Kasumi-1 (cell line): ENCODE measurements around the gene HLCS.
"Not testable (repeated sequence)": the region's sequence is repeated elsewhere in the genome, so short reads cannot be mapped to it uniquely, and the experiment has no call there.

Experiments used
- DNase-seq, 2 experiments: peaks; one replicate each; lab custom pipeline; 2025; lab: John Stamatoyannopoulos, UW

The HLCS gene

DNA sequence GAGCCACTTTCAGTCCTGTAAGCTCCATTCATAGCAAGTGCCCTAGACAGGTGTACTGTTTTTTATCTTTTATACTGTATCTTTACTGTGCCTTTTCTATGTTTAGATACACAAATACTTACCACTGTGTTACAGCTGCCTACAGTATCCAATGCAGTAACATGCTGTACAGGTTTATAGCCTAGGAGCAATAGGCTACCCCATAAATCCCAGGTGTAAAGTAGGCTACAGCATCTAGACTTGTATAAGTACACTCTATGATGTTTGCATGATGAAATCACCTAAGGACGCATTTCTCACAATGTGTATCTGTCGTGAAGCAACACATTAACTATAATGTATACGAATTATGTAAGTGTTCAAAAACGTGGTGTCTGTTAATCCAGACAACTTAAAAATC, 10.7 kb downstream of the HLCS start:
- DNase-seq: no peak

DNA sequence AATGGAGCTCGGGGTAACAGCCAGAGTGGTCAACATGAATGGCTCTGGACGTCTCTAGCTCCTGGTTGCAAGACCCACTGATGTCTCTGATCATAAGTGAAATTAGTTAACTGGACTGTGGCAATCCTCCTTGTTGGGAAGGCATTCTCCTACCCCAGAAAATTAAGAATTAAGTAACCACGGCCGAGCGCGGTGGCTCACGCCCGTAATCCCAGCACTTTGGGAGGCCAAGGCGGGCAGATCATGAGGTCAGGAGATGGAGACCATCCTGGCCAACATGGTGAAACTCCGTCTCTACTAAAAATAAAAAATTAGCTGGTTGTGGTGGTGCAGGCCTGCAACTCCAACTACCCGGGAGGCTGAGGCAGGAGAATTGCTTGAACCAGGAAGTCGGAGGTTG, 14.1 kb downstream of the HLCS start:
- DNase-seq: not testable (repeated sequence)

GRCh38 chr21:36949171-36950141, 17.0 kb downstream of the HLCS start:
- no peak for DNase-seq

DNA sequence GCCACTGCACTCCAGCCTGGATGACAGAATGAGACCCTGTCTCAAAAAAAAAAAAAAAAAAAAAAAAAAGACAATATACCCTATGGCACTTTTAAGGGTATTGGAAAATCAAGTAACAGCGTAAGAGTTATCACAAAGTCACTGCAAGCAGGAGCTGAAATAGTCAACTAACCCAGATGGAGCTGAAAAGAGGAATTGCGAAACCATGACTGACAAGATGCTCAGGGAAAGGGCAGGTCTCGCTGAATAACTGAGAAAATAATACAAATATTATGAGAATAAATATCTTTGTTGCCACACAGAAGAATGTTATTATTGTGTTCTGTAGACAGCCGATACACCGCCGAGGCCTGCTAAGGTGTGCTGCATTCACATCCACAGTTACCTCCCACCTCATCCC, 17.8 kb downstream of the HLCS start:
- DNase-seq: no peak

DNA sequence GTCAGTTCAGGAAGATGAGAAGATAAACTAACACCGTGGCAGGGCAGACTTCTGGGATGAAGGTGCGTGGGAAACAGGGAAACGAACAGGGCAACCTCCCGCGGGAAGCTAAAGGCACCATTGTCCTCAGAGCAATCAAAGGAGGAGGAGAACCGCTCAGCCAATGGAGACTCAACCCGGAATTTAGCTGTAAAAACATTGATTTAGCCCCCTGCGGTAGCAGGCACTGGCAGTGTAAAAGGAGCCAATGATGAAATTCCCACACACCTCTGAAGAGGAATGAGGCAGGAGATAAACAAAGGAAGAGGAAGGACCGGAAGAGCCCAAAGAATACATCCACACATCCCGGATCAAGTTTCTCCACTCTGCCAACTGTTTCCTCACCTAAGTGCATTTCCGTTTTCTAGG, 19.5 kb downstream of the HLCS start:
- DNase-seq: no peak

- DNase-seq: no peak
Measured at GRCh38 chr21:36945496-36946138, 20.9 kb downstream of the HLCS start.

- DNase-seq: no peak
Measured at GRCh38 chr21:36936361-36937135, 29.9 kb downstream of the HLCS start.

GRCh38 chr21:36934864-36935420, 31.5 kb downstream of the HLCS start:
- no peak for DNase-seq

DNA sequence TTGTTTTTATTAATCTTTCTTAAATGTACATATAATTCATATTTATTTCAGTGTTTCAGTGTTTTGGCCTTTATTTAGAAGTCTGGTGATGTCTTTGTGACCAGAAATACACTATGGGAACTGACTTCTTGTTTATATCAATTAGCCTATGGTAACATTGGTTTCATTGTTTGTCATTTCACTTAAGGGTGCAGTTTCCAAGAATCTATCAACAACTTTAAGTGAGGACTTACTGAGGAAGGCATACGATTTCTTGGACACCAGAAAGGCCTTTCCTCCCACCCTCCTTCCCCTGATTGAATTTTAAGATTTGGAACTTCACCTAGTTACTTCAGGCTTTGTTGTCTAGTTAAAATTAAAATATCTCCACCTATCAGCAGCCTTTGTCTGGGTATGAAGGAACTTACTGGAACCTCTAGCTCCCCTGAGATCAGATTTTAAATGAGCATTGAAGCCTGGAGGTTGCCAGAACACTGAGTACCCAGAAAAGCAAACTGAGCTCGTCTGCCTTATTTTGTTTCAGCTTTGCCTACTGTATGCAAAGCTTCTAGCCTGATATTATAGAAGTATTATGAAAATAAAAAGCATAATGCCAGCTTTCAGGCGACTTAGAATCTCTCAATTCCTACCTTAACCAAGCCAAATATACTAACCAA, 34.2 kb downstream of the HLCS start:
- DNase-seq: no peak

DNA sequence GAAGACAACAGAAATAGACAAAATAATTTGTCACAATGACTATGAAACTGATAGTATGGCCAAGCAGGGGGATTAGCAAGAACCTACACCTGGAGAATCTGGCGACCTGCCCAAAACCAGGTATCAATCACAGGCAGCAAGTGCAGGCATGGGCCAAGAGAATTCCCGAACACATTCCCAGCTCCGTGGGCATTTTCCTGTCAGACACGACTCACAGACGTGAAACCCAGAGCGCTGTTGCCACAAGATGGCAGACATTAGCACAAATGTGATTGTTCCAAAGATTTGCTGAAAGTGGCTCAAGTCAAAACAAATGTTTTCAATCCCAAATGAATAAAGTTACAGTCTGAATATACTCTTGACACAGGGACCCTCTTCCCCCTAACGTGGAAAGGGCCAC, 36.8 kb downstream of the HLCS start:
- no peak for DNase-seq

DNA sequence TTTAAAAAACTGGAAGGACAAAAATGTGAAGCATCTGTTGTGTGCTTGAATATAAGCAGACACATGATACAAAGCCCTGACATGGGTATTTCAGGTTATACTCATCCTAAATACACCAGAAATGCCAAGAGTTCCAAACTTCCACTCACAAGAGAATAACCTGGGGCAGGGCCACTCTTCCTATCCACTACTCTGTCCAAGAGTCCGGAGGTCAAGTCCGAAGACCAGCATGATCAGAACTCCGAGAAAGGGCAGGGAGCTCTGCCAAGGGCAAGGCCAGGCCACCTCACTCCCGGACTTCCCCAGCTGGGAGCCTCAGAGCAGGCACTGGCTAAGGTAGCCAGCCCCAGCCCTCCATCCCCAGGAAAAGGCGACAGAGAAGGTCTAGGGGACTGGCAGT, 37.5 kb downstream of the HLCS start:
- DNase-seq: no peak

GRCh38 chr21:36927719-36928117, 38.8 kb downstream of the HLCS start:
- peak; percentile 50 to 66 for DNase-seq

DNA sequence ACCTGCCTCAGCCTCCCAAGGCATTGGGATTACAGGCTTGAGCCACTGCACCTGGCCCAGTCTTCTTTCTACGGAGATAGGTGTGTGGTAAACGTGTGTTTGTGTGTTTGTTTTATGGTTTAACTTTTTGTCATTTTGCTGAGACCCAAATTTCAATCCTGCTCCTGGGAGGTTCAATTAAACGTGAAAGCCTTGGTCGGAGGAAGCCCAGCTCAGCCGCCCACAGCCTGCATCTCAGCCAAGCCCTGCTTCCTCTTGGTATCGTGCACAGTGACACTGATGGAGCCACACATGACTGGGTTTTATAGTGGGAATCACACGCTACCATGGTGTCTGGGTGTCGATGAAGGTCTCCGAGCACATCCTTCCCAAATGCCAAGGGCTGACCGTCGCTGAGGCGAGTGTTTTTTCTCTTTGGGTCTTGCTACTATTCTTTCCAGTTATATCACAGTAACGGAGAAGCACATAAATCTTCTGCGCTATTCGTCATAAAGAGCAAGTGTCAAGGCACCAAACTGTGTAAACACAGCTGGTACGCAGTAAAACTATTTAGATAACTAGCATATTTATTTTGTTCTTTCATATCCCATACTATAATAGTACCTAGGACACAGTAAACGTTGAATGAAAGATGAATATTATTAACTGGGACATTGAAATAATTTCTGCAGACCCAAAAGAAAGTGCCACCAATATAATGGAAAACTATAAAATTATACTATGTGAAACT, 39.3 kb downstream of the HLCS start:
- DNase-seq: no peak

DNA sequence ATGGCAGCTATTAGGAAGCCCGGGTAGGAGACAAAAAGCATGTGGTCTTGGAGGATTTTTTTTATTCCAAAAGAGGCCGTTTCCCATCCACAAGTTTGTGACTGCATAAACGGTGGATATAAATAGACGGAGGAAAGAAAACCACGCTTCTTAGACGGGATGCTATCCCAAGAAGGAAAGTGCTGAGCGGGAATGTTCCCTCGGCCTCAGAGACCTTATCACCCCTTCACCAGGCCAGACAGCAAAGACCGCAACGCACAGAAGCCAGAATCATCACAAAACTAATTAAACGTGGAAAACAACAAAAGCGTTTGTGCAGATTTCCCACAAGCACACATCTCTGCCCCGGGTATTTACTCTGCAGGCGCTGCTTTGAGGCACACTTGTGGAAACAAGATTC, 43.2 kb downstream of the HLCS start:
- DNase-seq: no peak

- DNase-seq: no peak
Measured at GRCh38 chr21:36922861-36923260, 43.6 kb downstream of the HLCS start.

GRCh38 chr21:36918291-36918690, 48.2 kb downstream of the HLCS start:
- no peak for DNase-seq

GRCh38 chr21:36917471-36918158, 48.9 kb downstream of the HLCS start:
- peak; percentile 3 to 41 for DNase-seq

- DNase-seq: no peak
Measured at GRCh38 chr21:36916718-36917117, 49.8 kb downstream of the HLCS start.

- no peak for DNase-seq
Measured at GRCh38 chr21:36915696-36916245, 50.7 kb downstream of the HLCS start.
